ENCODE data around the gene FOSL1. TPM values are rescaled to one million over a fixed set of nuclear protein-coding genes. Genes with fewer than 3 reads are reported as not detected.

FOSL1 gene
- total RNA-seq (ENCODE audit: unreplicated experiment): not detected
- long read RNA-seq: 0 reads

- H3K9me3 Mint-ChIP-seq (ENCODE audit: unreplicated experiment): peaks cover 4% of the 10 kb centered on the region
- H3K4me3 Mint-ChIP-seq (ENCODE audit: unreplicated experiment): peak within 1 kb of the TSS; percentile 52
- H3K27me3 Mint-ChIP-seq (ENCODE audit: unreplicated experiment): peaks cover 21% of the 10 kb centered on the region
- no peak within 1 kb of the TSS for H3K27ac Mint-ChIP-seq (ENCODE audit: unreplicated experiment)
- no peaks in the 10 kb centered on the region for H3K36me3 Mint-ChIP-seq (ENCODE audit: unreplicated experiment)
- TF ChIP-seq CTCF (IDR thresholded peaks at IDR 0.05; ENCODE audit: partially characterized antibody, unreplicated experiment): no peak
- DNase-seq: no peak
- no peaks in the 10 kb centered on the region for H3K4me1 Mint-ChIP-seq (ENCODE audit: low read depth, unreplicated experiment)
These were observed at the start of gene FOSL1 for GRCh38 chr11:65900125-65900898. FOSL1 (minus strand) TSS chr11:65900388; CDS start chr11:65900339, 49 bp downstream.

- Mint-ChIP-seq H3K27ac (ENCODE audit: unreplicated experiment) (no peak overlapping the region), H3K27me3 (ENCODE audit: unreplicated experiment) (peaks cover 6% of the 10 kb centered on the region), H3K9me3 (ENCODE audit: unreplicated experiment) (peaks cover 2% of the 10 kb centered on the region), H3K4me1 (ENCODE audit: low read depth, unreplicated experiment) (no peaks in the 10 kb centered on the region), H3K4me3 (ENCODE audit: unreplicated experiment) (no peak overlapping the region), H3K36me3 (ENCODE audit: unreplicated experiment) (no peaks in the 10 kb centered on the region)
- no peak for TF ChIP-seq CTCF (IDR thresholded peaks at IDR 0.05; ENCODE audit: partially characterized antibody, unreplicated experiment)
- DNase-seq: no peak
These were observed 47.5 kb upstream of the FOSL1 start for GRCh38 chr11:65947603-65948125.

- no peak for DNase-seq
These were observed 46.9 kb upstream of the FOSL1 start for GRCh38 chr11:65947133-65947532.

GRCh38 chr11:65946655-65947054 lies 46.5 kb upstream of the FOSL1 start:
- Mint-ChIP-seq H3K27ac (ENCODE audit: unreplicated experiment) (no peak overlapping the region), H3K9me3 (ENCODE audit: unreplicated experiment) (peaks cover 4% of the 10 kb centered on the region), H3K36me3 (ENCODE audit: unreplicated experiment) (no peaks in the 10 kb centered on the region), H3K27me3 (ENCODE audit: unreplicated experiment) (peaks cover 8% of the 10 kb centered on the region), H3K4me3 (ENCODE audit: unreplicated experiment) (no peak overlapping the region), H3K4me1 (ENCODE audit: low read depth, unreplicated experiment) (no peaks in the 10 kb centered on the region)
- no peak for DNase-seq
- no peak for TF ChIP-seq CTCF (IDR thresholded peaks at IDR 0.05; ENCODE audit: partially characterized antibody, unreplicated experiment)

More at GRCh38 chr11:65947133-65947532, 46.9 kb upstream of the FOSL1 start:
- Mint-ChIP-seq H3K4me3 (ENCODE audit: unreplicated experiment) (no peak overlapping the region), H3K36me3 (ENCODE audit: unreplicated experiment) (no peaks in the 10 kb centered on the region), H3K4me1 (ENCODE audit: low read depth, unreplicated experiment) (no peaks in the 10 kb centered on the region), H3K27ac (ENCODE audit: unreplicated experiment) (no peak overlapping the region), H3K9me3 (ENCODE audit: unreplicated experiment) (peaks cover 4% of the 10 kb centered on the region), H3K27me3 (ENCODE audit: unreplicated experiment) (peaks cover 8% of the 10 kb centered on the region)
- TF ChIP-seq CTCF (IDR thresholded peaks at IDR 0.05; ENCODE audit: partially characterized antibody, unreplicated experiment): no peak

DNA sequence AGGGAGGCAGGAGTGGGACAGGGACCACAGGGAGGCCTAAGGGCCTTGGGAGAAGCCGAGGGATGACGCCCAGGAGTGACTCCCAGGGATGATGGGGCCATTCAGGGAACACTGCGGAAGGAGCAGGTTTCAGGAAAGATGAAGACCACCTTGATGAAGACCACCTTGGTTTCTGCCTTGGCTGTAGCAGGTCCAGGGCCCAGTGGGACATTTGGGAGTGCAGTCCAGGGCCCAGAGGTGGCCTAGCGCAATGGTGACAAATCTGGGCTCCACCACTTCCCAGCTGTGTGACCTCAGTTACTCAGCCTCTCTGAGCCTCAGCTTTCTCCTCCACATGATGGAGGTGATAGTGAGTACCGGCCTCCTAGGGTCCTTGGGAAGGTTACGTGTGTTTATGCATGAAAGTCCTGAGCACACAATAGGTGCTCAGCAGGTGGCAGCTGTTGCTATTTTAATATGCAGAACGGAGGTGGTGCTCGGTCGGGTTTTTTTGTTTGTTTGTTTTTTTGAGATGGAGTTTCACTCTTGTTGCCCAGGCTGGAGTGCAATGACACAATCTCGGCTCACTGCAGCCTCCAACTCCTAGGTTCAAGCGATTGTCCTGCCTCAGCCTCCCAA lies 45.9 kb upstream of the FOSL1 start:
- H3K36me3 Mint-ChIP-seq (ENCODE audit: unreplicated experiment): no peaks in the 10 kb centered on the region
- no peak for TF ChIP-seq CTCF (IDR thresholded peaks at IDR 0.05; ENCODE audit: partially characterized antibody, unreplicated experiment)
- H3K9me3 Mint-ChIP-seq (ENCODE audit: unreplicated experiment): peaks cover 7% of the 10 kb centered on the region
- no peaks in the 10 kb centered on the region for H3K4me1 Mint-ChIP-seq (ENCODE audit: low read depth, unreplicated experiment)
- H3K4me3 Mint-ChIP-seq (ENCODE audit: unreplicated experiment): no peak overlapping the region
- no peak overlapping the region for H3K27ac Mint-ChIP-seq (ENCODE audit: unreplicated experiment)
- peaks cover 8% of the 10 kb centered on the region for H3K27me3 Mint-ChIP-seq (ENCODE audit: unreplicated experiment)
- DNase-seq: no peak

Data from glutamatergic neuron (in vitro differentiated cells).